GM23248 (cell line): Measurements from ENCODE around the gene POU2F1. TPM values are rescaled to one million over a fixed set of nuclear protein-coding genes. Genes with fewer than 3 reads are reported as not detected.

Source experiments
- DNase-seq: peaks from one replicate; pipeline ENCODE4 v3.0.0-alpha.2; 2015
- H2AFZ ChIP-seq: fragments of 200-600 bp; sonication (generic); 2 replicates; pipeline ENCODE4 v1.6.1; 2016; ENCODE audit warnings: antibody characterized with exemption
- H3F3A ChIP-seq: fragments of 200-600 bp; sonication (generic); 2 replicates; pipeline ENCODE4 v1.6.1; 2016; ENCODE audit warnings: mild to moderate bottlenecking, antibody characterized with exemption, mixed run types; ENCODE audit not compliant: insufficient read depth
- H3K27ac ChIP-seq: fragments of 200-600 bp; sonication (generic); 2 replicates; pipeline ENCODE4 v1.5.1; 2016; ENCODE audit warnings: mild to moderate bottlenecking
- H3K27me3 ChIP-seq: fragments of 200-600 bp; sonication (generic); replicated peaks from 2 replicates; pipeline ENCODE4 v1.6.1; 2016; ENCODE audit warnings: mild to moderate bottlenecking; ENCODE audit not compliant: insufficient read depth
- H3K36me3 ChIP-seq: fragments of 200-600 bp; sonication (generic); 2 replicates; pipeline ENCODE4 v1.6.1; 2016; ENCODE audit warnings: low read depth, mild to moderate bottlenecking
- H3K4me1 ChIP-seq: fragments of 200-600 bp; sonication (generic); 2 replicates; pipeline ENCODE4 v1.6.1; 2016; ENCODE audit warnings: mild to moderate bottlenecking; ENCODE audit not compliant: insufficient read depth
- H3K4me2 ChIP-seq: fragments of 200-600 bp; sonication (generic); one replicate; pipeline ENCODE4 v1.6.1; 2016; ENCODE audit warnings: mild to moderate bottlenecking; ENCODE audit not compliant: unreplicated experiment
- H3K4me3 ChIP-seq: fragments of 200-600 bp; sonication (generic); 2 replicates; pipeline ENCODE4 v1.5.1; 2016; ENCODE audit warnings: mild to moderate bottlenecking
- H3K79me2 ChIP-seq: fragments of 200-600 bp; sonication (generic); 2 replicates; pipeline ENCODE4 v1.6.1; 2016; ENCODE audit warnings: mild to moderate bottlenecking; ENCODE audit not compliant: insufficient read depth
- H3K9ac ChIP-seq: fragments of 200-600 bp; sonication (generic); 2 replicates; pipeline ENCODE4 v1.6.1; 2016; ENCODE audit warnings: mild to moderate bottlenecking
- H3K9me2 ChIP-seq: fragments of 200-600 bp; sonication (generic); 2 replicates; pipeline ENCODE4 v1.6.1; 2016; ENCODE audit warnings: mixed run types, mild to moderate bottlenecking, moderate library complexity; ENCODE audit not compliant: insufficient read depth
- H3K9me3 ChIP-seq: fragments of 200-600 bp; sonication (generic); one replicate; pipeline ENCODE4 v1.6.1; 2017; ENCODE audit warnings: low read depth
- H4K20me1 ChIP-seq: fragments of 200-600 bp; sonication (generic); 2 replicates; pipeline ENCODE4 v1.6.0; 2016; ENCODE audit not compliant: insufficient read depth
- EZH2 ChIP-seq: fragments of 200-600 bp; sonication (generic); IDR thresholded peaks from 2 replicates; pipeline ENCODE4 v1.6.1; 2018; ENCODE audit warnings: antibody characterized with exemption, mild to moderate bottlenecking; ENCODE audit not compliant: insufficient read depth, poor library complexity, severe bottlenecking
- EZH2phosphoT487 ChIP-seq: fragments of 200-600 bp; sonication (generic); IDR thresholded peaks from 2 replicates; pipeline ENCODE4 v1.6.1; 2018; ENCODE audit warnings: antibody characterized with exemption, moderate library complexity, mild to moderate bottlenecking, low read depth; ENCODE audit not compliant: insufficient read depth
- WGBS, 2 experiments: methylation state at CpG; one replicate each; pipeline ENCODE4 v1.1.6; 2015 to 2017; ENCODE audit warnings: low lambda C conversion rate in 2 of 2, low coverage in 1 of 2; ENCODE audit errors: missing lambda C conversion rate in 2 of 2; 5-methylcytosine and 5-hydroxymethylcytosine counted together
- in situ Hi-C: fragments of 300-500 bp; cut with MboI; formaldehyde crosslinking; loops from 2 replicates; pipeline ENCODE4 v1.15.0; 2020
- polyA plus RNA-seq: library from polyadenylated mRNA; unstranded; fragments of >200 nt; fragmentation: Nextera tagmentation; extraction: Ambion mirVana; gene quantifications from 2 replicates; pipeline ENCODE4 v1.2.1, GENCODE V29; 2016
- total RNA-seq: library from RNA; depleted of rRNA; stranded (reverse); fragments of >200 nt; shearing (Covaris generic); gene quantifications from 2 replicates; pipeline ENCODE4 v1.2.3, GENCODE V29; 2014

Gene POU2F1
- total and polyA plus RNA-seq, 2 experiments from 2014 or later = 3.4 to 3.7 TPM

DNA sequence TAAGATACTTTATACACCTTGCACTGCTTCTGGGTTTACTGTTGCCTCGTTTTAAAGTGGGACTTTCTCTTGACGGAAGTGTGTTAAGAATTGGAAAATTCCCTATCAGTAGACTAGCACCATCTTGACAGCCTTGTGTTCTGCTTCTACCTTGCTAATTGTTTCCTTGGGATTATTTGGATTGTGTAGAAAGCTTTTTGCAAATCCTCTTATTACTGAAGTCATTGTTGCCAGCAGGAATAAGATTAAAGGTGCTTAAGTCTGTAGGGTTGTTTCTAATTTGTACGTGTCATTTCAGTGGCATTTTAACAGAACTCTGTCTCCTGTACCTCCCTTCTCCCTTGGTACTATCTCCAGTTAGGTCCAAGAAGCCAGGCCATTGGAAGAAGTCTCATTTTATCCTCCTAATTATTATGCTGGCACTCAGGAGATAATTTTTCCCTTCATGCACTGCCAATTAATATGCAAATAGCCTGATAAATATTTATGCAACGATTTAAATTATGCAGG lies 107.7 kb downstream of the POU2F1 start:
- Histone ChIP-seq H3K9me3 (no peaks in the 10 kb centered on the region), H3K4me1 (0 out of 2 replicates have a peak, but pooled peaks cover 7% of the 10 kb centered on the region), H4K20me1 (no peaks in the 10 kb centered on the region), H3K36me3 (no peaks in the 10 kb centered on the region), H2AFZ (no peak overlapping the region), H3K79me2 (peaks cover 7% of the 10 kb centered on the region; the same call in 1 of the 2 replicates), H3K4me3 (no peak overlapping the region), H3K4me2 (no peak overlapping the region), H3F3A (no peaks in the 10 kb centered on the region), H3K9ac (no peak overlapping the region), H3K27ac (no peak overlapping the region), H3K27me3 (no peaks in the 10 kb centered on the region), H3K9me2 (no peaks in the 10 kb centered on the region)
- in situ Hi-C loops = no loop called here
- 52 to 54% methylated on average over 4 of the region's 4 CpGs for WGBS, 2 experiments
- no peak for TF ChIP-seq EZH2
- no peak for TF ChIP-seq EZH2phosphoT487
- no peak for DNase-seq

DNA sequence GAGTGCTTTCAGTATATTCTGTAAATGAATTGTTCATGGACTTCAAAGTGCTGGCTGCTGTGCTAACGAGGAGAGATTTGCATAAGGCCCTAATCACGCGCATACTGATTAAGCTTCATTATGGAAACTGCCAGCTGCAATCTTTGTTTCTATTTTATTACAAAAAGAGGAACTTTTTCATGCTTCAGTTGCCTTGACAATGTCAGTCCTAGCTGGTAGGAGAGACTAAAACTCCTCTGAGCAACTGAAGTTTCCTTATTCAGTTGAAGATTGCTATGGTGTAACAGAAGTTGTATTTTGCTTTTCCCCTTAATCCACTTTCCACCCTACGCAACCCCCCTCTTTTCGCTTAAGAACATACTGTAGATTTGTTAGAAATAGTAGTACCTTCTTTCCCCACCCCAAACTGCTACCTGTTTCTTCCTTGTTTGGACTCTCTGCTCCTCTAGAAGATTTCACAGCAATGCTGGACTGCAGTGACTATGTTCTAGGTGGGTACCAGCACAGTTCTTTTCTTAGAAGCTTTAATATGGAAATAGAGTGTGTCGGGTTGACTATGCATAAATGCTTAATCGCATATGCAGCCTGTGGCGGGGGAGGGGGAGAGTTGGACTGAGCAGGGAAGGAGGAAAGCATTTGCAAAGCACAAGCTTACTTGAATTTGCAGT lies 108.3 kb downstream of the POU2F1 start:
- Histone ChIP-seq H3K9me2 (no peaks in the 10 kb centered on the region), H3K36me3 (no peaks in the 10 kb centered on the region), H3K4me2 (no peak overlapping the region), H4K20me1 (no peaks in the 10 kb centered on the region), H3K4me1 (0 out of 2 replicates have a peak, but pooled peaks cover 7% of the 10 kb centered on the region), H3K9ac (no peak overlapping the region), H3K27me3 (no peaks in the 10 kb centered on the region), H3K27ac (no peak overlapping the region), H2AFZ (no peak overlapping the region), H3K4me3 (no peak overlapping the region), H3K79me2 (peaks cover 7% of the 10 kb centered on the region; the same call in 1 of the 2 replicates), H3F3A (no peaks in the 10 kb centered on the region), H3K9me3 (no peaks in the 10 kb centered on the region)
- no peak for DNase-seq
- TF ChIP-seq EZH2phosphoT487 = no peak
- no peak for TF ChIP-seq EZH2
- in situ Hi-C loops = no loop called here
- WGBS, 2 experiments = 72 to 76% methylated on average over 8 of the region's 8 CpGs

DNA sequence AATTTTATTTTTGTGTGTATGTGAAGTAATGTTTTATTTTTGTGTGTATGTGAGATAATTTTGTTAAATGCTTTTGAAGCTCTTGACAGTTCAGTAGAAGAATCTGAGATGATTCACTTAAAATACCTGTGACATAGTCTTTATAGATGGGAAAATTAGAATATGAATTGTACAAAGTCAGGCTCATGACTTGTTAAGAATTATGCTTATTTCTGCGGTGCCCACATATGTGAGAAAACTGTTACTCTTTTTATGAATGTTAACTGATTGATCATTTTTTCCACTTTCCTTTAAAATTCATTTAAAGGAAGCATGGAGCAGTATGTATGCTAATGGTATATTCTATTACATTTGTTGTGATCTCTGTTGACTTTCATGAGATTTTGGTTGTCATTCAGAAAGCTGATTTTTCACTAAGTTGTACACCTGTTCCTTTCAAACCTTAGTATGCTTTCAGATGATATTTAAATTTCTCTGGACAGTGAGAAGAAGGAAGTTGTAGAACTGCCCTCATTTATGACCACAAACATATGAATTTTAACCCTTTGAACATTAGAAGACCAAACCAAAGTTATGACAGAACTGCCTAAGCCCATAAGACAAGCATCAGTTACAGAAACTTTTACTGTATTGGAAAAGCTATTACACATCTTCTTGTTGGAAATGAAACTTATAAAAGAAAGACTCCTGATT lies 110.1 kb downstream of the POU2F1 start:
- WGBS, 2 experiments = 100% methylated on average over 1 of the region's 1 CpG
- no peaks in the 10 kb centered on the region for H3K36me3 ChIP-seq
- H3K27ac ChIP-seq = no peak overlapping the region
- H3K9me2 ChIP-seq = no peaks in the 10 kb centered on the region
- no peak overlapping the region for H3K9ac ChIP-seq
- no peaks in the 10 kb centered on the region for H4K20me1 ChIP-seq
- H2AFZ ChIP-seq = no peak overlapping the region
- H3K9me3 ChIP-seq = no peaks in the 10 kb centered on the region
- 0 out of 2 replicates have a peak, but pooled peaks cover 3% of the 10 kb centered on the region for H3K79me2 ChIP-seq
- no peak overlapping the region for H3K4me2 ChIP-seq
- TF ChIP-seq EZH2 (no peak), EZH2phosphoT487 (no peak)
- in situ Hi-C loops = no loop called here
- DNase-seq = no peak
- no peaks in the 10 kb centered on the region for H3K27me3 ChIP-seq
- H3K4me3 ChIP-seq = no peak overlapping the region
- no peaks in the 10 kb centered on the region for H3F3A ChIP-seq
- H3K4me1 ChIP-seq = 0 out of 2 replicates have a peak, but pooled peaks cover 7% of the 10 kb centered on the region

DNA sequence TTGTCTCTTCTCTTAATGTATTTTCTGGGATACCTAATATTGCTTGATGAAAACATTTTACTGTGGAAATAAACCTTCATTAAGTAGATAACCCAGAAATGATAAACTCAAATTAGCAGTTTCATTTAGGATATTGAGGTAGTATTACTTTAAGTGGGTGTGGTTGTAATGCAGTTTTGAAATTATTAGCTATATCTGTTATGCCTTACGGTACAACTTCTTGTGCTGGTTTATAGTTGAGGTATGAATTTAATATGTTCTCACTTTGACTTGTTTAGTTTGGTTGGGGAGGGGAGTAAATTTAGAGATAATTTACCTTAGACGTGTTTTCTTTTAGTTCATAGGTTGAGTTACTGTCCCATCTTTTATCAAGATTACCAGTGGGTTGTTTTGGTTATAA lies 111.0 kb downstream of the POU2F1 start:
- H4K20me1 ChIP-seq = no peaks in the 10 kb centered on the region
- H3K4me3 ChIP-seq = no peak overlapping the region
- no peaks in the 10 kb centered on the region for H3F3A ChIP-seq
- in situ Hi-C loops = no loop called here
- 0 out of 2 replicates have a peak, but pooled peaks cover 7% of the 10 kb centered on the region for H3K4me1 ChIP-seq
- H3K9me3 ChIP-seq = no peaks in the 10 kb centered on the region
- 46 to 50% methylated on average over 2 of the region's 2 CpGs for WGBS, 2 experiments
- TF ChIP-seq EZH2phosphoT487 (no peak), EZH2 (no peak)
- H2AFZ ChIP-seq = no peak overlapping the region
- no peak overlapping the region for H3K4me2 ChIP-seq
- H3K27me3 ChIP-seq = no peaks in the 10 kb centered on the region
- no peak for DNase-seq
- no peak overlapping the region for H3K9ac ChIP-seq
- H3K79me2 ChIP-seq = no peaks in the 10 kb centered on the region
- no peaks in the 10 kb centered on the region for H3K9me2 ChIP-seq
- no peaks in the 10 kb centered on the region for H3K36me3 ChIP-seq
- no peak overlapping the region for H3K27ac ChIP-seq
